K562 (cell line): ENCODE measurements around the gene ITPK1.

Source experiments
- CHCHD3 ChIP-seq: fragments of 250-450 bp; sonication (Bioruptor Pico); IDR thresholded peaks from 2 replicates; pipeline ENCODE4 v2.1.2; 2022; ENCODE audit warnings: mild to moderate bottlenecking
- CHD7 ChIP-seq: fragments of 200-600 bp; sonication (generic); IDR thresholded peaks from one replicate; pipeline ENCODE4 v1.6.1; 2012; ENCODE audit warnings: mild to moderate bottlenecking, low read depth, low read length, inconsistent platforms
- CREB3 ChIP-seq: fragments of 450-650 bp; conservative IDR thresholded peaks from 2 replicates; pipeline ENCODE4 v1.6.1; 2016; ENCODE audit warnings: missing genetic modification characterization, low read depth, mild to moderate bottlenecking, missing compliant biosample characterization, moderate library complexity
- CTCF ChIP-seq, 3 experiments: IDR thresholded peaks in 2 of 3; conservative IDR thresholded peaks in 1 of 3; 2 replicates each; pipeline ENCODE4 v1.5.1; 2011 to 2012; ENCODE audit warnings: low read length in 3 of 3, mild to moderate bottlenecking in 3 of 3, control low read depth in 2 of 3, improper control_type of control experiment in 1 of 3, inconsistent platforms in 1 of 3, low read depth in 1 of 3, mixed read lengths in 1 of 3, moderate library complexity in 1 of 3; ENCODE audit not compliant: insufficient read depth in 2 of 3
- EZH2 ChIP-seq: IDR thresholded peaks from 2 replicates; pipeline ENCODE4 v1.6.1; 2012; ENCODE audit warnings: low read depth, mild to moderate bottlenecking, inconsistent platforms, low read length, borderline replicate concordance
- FOXJ3 ChIP-seq: sonication (generic); formaldehyde crosslinking; IDR thresholded peaks from 2 replicates; pipeline ENCODE4 v1.4.0; 2020; ENCODE audit warnings: mild to moderate bottlenecking, missing genetic modification reagents
- PATZ1 ChIP-seq: fragments of 250-450 bp; sonication (Bioruptor Pico); IDR thresholded peaks from 2 replicates; pipeline ENCODE4 v1.5.0; 2020; ENCODE audit warnings: mild to moderate bottlenecking, borderline replicate concordance
- RBM15 ChIP-seq: fragments of 200-400 bp; formaldehyde crosslinking; IDR thresholded peaks from 2 replicates; pipeline ENCODE4 v1.6.1; 2018; ENCODE audit warnings: mild to moderate bottlenecking, low read length, moderate library complexity; ENCODE audit not compliant: insufficient read depth
- SIN3A ChIP-seq, 2 experiments: fragments of 150-350 bp in 1 of 2; IDR thresholded peaks; 2 replicates each; pipeline ENCODE4 v1.6.1; 2011 to 2016; ENCODE audit warnings: borderline replicate concordance in 2 of 2, low read depth in 2 of 2, low read length in 2 of 2, mild to moderate bottlenecking in 2 of 2, moderate library complexity in 2 of 2; ENCODE audit not compliant: control insufficient read depth in 1 of 2
- SREBF2 ChIP-seq: sonication (generic); formaldehyde crosslinking; IDR thresholded peaks from 2 replicates; pipeline ENCODE4 v1.4.0; 2020; ENCODE audit warnings: mild to moderate bottlenecking, missing genetic modification reagents
- USF2 ChIP-seq: sonication (generic); formaldehyde crosslinking; IDR thresholded peaks from 2 replicates; pipeline ENCODE4 v1.5.0; 2020; ENCODE audit warnings: missing genetic modification reagents

- TF ChIP-seq CHD7 (no peak), EZH2 (no peak), FOXJ3 (CRISPR knock-in tag) (no peak), SREBF2 (no peak), USF2 (no peak), RBM15 (no peak), CREB3 (tag) (no peak), CTCF (IDR thresholded peaks at IDR 0.05 in 2 of 3, conservative IDR thresholded peaks at IDR 0.05 in 1 of 3; ENCODE audit: insufficient read depth in 2 of 3, low read depth in 1 of 3, low read length in 3 of 3) (no peak), CHCHD3 (CRISPR knock-in tag) (no peak), PATZ1 (CRISPR knock-in tag) (no peak), SIN3A (IDR thresholded peaks at IDR 0.05; ENCODE audit: borderline replicate concordance in 2 of 2, control insufficient read depth in 1 of 2, low read depth in 2 of 2, low read length in 2 of 2) (no peak)
Observed at GRCh38 chr14:93015505-93015904, 100.2 kb downstream of the ITPK1 start.
